Esophagus muscularis mucosa (tissue), 4 donors: ENCODE data around the gene FTCD. TPM values are rescaled to one million over a fixed set of nuclear protein-coding genes. Genes with fewer than 3 reads are reported as not detected.

Experiments
- DNase-seq: peaks from one replicate; pipeline ENCODE4 v3.0.0-alpha.2; 2017; ENCODE audit errors: extremely low spot score
- H3K27ac ChIP-seq, 4 donors: fragments of 200-600 bp; sonication (generic); replicated peaks in 1 of 4; 1 replicate in 3 of 4; 2 replicates in 1 of 4; pipeline ENCODE4 v1.5.1; 2016 to 2019; ENCODE audit warnings: mild to moderate bottlenecking in 1 of 4
- H3K27me3 ChIP-seq, 4 donors: fragments of 200-600 bp; sonication (generic); one replicate each; pipeline versions ENCODE4 v1.5.1 to v1.6.0; 2016 to 2019
- H3K36me3 ChIP-seq, 4 donors: fragments of 200-600 bp; sonication (generic); one replicate each; pipeline ENCODE4 v1.5.1; 2016 to 2019
- H3K4me1 ChIP-seq, 4 donors: fragments of 200-600 bp; sonication (generic); one replicate each; pipeline ENCODE4 v1.5.1; 2016 to 2019
- H3K4me3 ChIP-seq, 4 donors: fragments of 200-600 bp; sonication (generic); 1 replicate in 2 of 4; 2 replicates in 2 of 4; pipeline ENCODE4 v1.5.1; 2016 to 2019; ENCODE audit warnings: mild to moderate bottlenecking in 4 of 4, moderate library complexity in 1 of 4
- H3K9me3 ChIP-seq, 4 donors: fragments of 200-600 bp; sonication (generic); 1 replicate in 3 of 4; 2 replicates in 1 of 4; pipeline ENCODE4 v1.5.1; 2016 to 2019
- CTCF ChIP-seq, 3 experiments: fragments of 200-600 bp in 2 of 3; fragments of 450-650 bp in 1 of 3; sonication (generic) in 2 of 3; IDR thresholded peaks; one replicate each; pipeline ENCODE4 v1.5.1; 2017 to 2019; ENCODE audit warnings: antibody characterized with exemption in 3 of 3, mild to moderate bottlenecking in 2 of 3, moderate library complexity in 1 of 3
- EP300 ChIP-seq: sonication (generic); formaldehyde crosslinking; IDR thresholded peaks from one replicate; pipeline ENCODE4 v1.6.1; 2017; ENCODE audit warnings: antibody characterized with exemption
- POLR2A ChIP-seq: fragments of 450-650 bp; IDR thresholded peaks from one replicate; pipeline ENCODE4 v1.6.1; 2017; ENCODE audit warnings: antibody characterized with exemption, moderate library complexity, mild to moderate bottlenecking, low read depth
- POLR2AphosphoS5 ChIP-seq, 2 donors: sonication (generic); formaldehyde crosslinking; IDR thresholded peaks; one replicate each; pipeline ENCODE4 v1.6.1; 2017; ENCODE audit warnings: antibody characterized with exemption in 2 of 2
- WGBS: methylation state at CpG from one replicate; pipeline ENCODE4 v1.1.5; 2018; 5-methylcytosine and 5-hydroxymethylcytosine counted together
- intact Hi-C: fragments of 100-400 bp; cut with DNase I; formaldehyde crosslinking; loops from one replicate; pipeline ENCODE4 v1.15.1; 2023
- total RNA-seq, 4 donors: library from RNA; depleted of rRNA; stranded (reverse); fragments of >200 nt; gene quantifications; one replicate each; pipeline versions ENCODE4 v1.1.0 to v1.2.1, GENCODE V29; 2016

Gene FTCD
- total RNA-seq, 4 donors from 2014 or later: 0.26 to 2.5 (median 1.2) TPM; not detected in 1

GRCh38 chr21:46154955-46155513 lies 345 bp downstream of the FTCD start:
- Histone ChIP-seq H3K36me3 (peaks cover 0 to 9% (median 0%) of the 10 kb centered on the region in 4 donors), H3K9me3 (no peaks in the 10 kb centered on the region), H3K27me3 (peaks cover 0 to 11% (median 0%) of the 10 kb centered on the region in 4 donors), H3K4me3 (no peak overlapping the region), H3K27ac (no peak overlapping the region), H3K4me1 (peaks cover 10 to 18% (median 12%) of the 10 kb centered on the region in 4 donors)
- intact Hi-C loops: loop anchor here (5.0 kb wide), 1 partner anchor 77 kb away; no protein-coding TSS in a partner anchor
- no peak for DNase-seq
- no peak for TF ChIP-seq EP300
- no peak for TF ChIP-seq CTCF (IDR thresholded peaks at IDR 0.05)
- TF ChIP-seq POLR2AphosphoS5 (IDR thresholded peaks at IDR 0.05): no peak
- TF ChIP-seq POLR2A: no peak
- WGBS: 93% methylated on average over 7 of the region's 16 CpGs

- intact Hi-C loops: loop anchor here (5.0 kb wide), 1 partner anchor 78 kb away; no protein-coding TSS in a partner anchor
- Histone ChIP-seq H3K36me3 (peaks cover 0 to 4% (median 0%) of the 10 kb centered on the region in 4 donors), H3K27me3 (peaks cover 0 to 11% (median 0%) of the 10 kb centered on the region in 4 donors), H3K9me3 (no peaks in the 10 kb centered on the region), H3K4me3 (no peak overlapping the region), H3K4me1 (peaks cover 10 to 18% (median 12%) of the 10 kb centered on the region in 4 donors), H3K27ac (no peak overlapping the region)
- TF ChIP-seq POLR2A: no peak
- TF ChIP-seq EP300: no peak
- no peak for TF ChIP-seq POLR2AphosphoS5 (IDR thresholded peaks at IDR 0.05)
- TF ChIP-seq CTCF (IDR thresholded peaks at IDR 0.05): no peak
- 83% methylated on average over 26 of the region's 39 CpGs for WGBS
- no peak for DNase-seq
Measured at GRCh38 chr21:46154155-46154954, 1.0 kb downstream of the FTCD start.

GRCh38 chr21:46153247-46154154 lies 1.9 kb downstream of the FTCD start:
- peaks cover 0 to 4% (median 0%) of the 10 kb centered on the region in 4 donors for H3K36me3 ChIP-seq
- TF ChIP-seq POLR2A (no peak), POLR2AphosphoS5 (IDR thresholded peaks at IDR 0.05) (peak in 1 of 2 donors; percentile 58), CTCF (IDR thresholded peaks at IDR 0.05) (peak; percentile 70 to 83 (median 80)), EP300 (no peak)
- peak overlapping the region in 2 of 4 donors; percentile 37 to 68 for H3K27ac ChIP-seq
- intact Hi-C loops: loop anchor here (5.0 kb wide), 1 partner anchor 79 kb away; no protein-coding TSS in a partner anchor
- peaks cover 10 to 18% (median 12%) of the 10 kb centered on the region in 4 donors for H3K4me1 ChIP-seq
- 34% methylated on average over 27 of the region's 33 CpGs for WGBS
- H3K27me3 ChIP-seq: peaks cover 0 to 11% (median 0%) of the 10 kb centered on the region in 4 donors
- DNase-seq: no peak
- H3K9me3 ChIP-seq: no peaks in the 10 kb centered on the region
- peak overlapping the region; percentile 17 to 41 (median 39) for H3K4me3 ChIP-seq

GRCh38 chr21:46152927-46153246 lies 2.5 kb downstream of the FTCD start:
- intact Hi-C loops: loop anchor here (5.0 kb wide), 1 partner anchor 79 kb away; no protein-coding TSS in a partner anchor
- peaks cover 0 to 2% (median 0%) of the 10 kb centered on the region in 4 donors for H3K36me3 ChIP-seq
- H3K9me3 ChIP-seq: no peaks in the 10 kb centered on the region
- H3K4me1 ChIP-seq: peaks cover 10 to 18% (median 12%) of the 10 kb centered on the region in 4 donors
- H3K27ac ChIP-seq: peak overlapping the region in 1 of 4 donors; percentile 68
- no peak for DNase-seq
- H3K27me3 ChIP-seq: peaks cover 0 to 11% (median 0%) of the 10 kb centered on the region in 4 donors
- 33% methylated on average over 10 of the region's 18 CpGs for WGBS
- H3K4me3 ChIP-seq: peak overlapping the region; percentile 17 to 41 (median 39)
- no peak for TF ChIP-seq CTCF (IDR thresholded peaks at IDR 0.05)
- TF ChIP-seq POLR2A: no peak
- no peak for TF ChIP-seq POLR2AphosphoS5 (IDR thresholded peaks at IDR 0.05)
- no peak for TF ChIP-seq EP300
